CD4-positive, alpha-beta T cell (primary cell): Measurements from ENCODE around the gene GPNMB. TPM values are rescaled to one million over a fixed set of nuclear protein-coding genes. Genes with fewer than 3 reads are reported as not detected.

Source experiments
- ATAC-seq: fragments of 200-7000 bp; cut with Tn5 transposase; one replicate; pipeline ENCODE4 v1.10.0; 2022; ENCODE audit warnings: mild to moderate bottlenecking; ENCODE audit not compliant: poor library complexity
- CTCF ChIA-PET: fragments of 350-600 bp; sonication (Branson Sonifier 250); formaldehyde crosslinking; loops from one replicate; lab custom pipeline; 2021; ENCODE audit warnings: antibody characterized with exemption, inconsistent platforms; lab: Charles Lee
- POLR2A ChIA-PET: fragments of 350-600 bp; sonication (Branson Sonifier 250); formaldehyde crosslinking; loops from one replicate; lab custom pipeline; 2021; ENCODE audit warnings: antibody characterized with exemption, inconsistent platforms; lab: Charles Lee
- DNase-seq, 14 experiments: peaks; one replicate each; pipeline ENCODE4 v3.0.0-alpha.2; 2013 to 2020; ENCODE audit warnings: mixed read lengths in 2 of 14
- H3K27ac ChIP-seq, 2 donors: one replicate each; pipeline versions ENCODE4 v1.5.1 to v1.7.0; 2013; ENCODE audit warnings: low read length in 2 of 2, low read depth in 1 of 2, mild to moderate bottlenecking in 1 of 2
- H3K27me3 ChIP-seq, 2 experiments: 1 replicate in 1 of 2; 2 replicates in 1 of 2; pipeline versions ENCODE4 v1.6.1 to v1.7.0; 2013; ENCODE audit warnings: low read length in 2 of 2, control low read depth in 1 of 2, mild to moderate bottlenecking in 1 of 2, moderate library complexity in 1 of 2; ENCODE audit not compliant: insufficient read depth in 2 of 2, control insufficient read depth in 1 of 2
- H3K36me3 ChIP-seq: one replicate; pipeline ENCODE4 v1.6.1; 2013; ENCODE audit warnings: low read length, control low read depth; ENCODE audit not compliant: insufficient read depth
- H3K4me1 ChIP-seq: one replicate; pipeline ENCODE4 v1.6.1; 2013; ENCODE audit warnings: low read length, control low read depth; ENCODE audit not compliant: insufficient read depth
- H3K4me3 ChIP-seq: one replicate; pipeline ENCODE4 v1.5.1; 2013; ENCODE audit warnings: mild to moderate bottlenecking, low read length, moderate library complexity
- H3K9me3 ChIP-seq, 2 experiments: 1 replicate in 1 of 2; 2 replicates in 1 of 2; pipeline versions ENCODE4 v1.6.1 to v1.7.0; 2013; ENCODE audit warnings: low read length in 2 of 2, mild to moderate bottlenecking in 2 of 2, control low read depth in 1 of 2, moderate library complexity in 1 of 2; ENCODE audit not compliant: control insufficient read depth in 1 of 2, insufficient read depth in 1 of 2
- H3K27ac Mint-ChIP-seq: one replicate; pipeline ENCODE4 v1.8.0; 2020; ENCODE audit warnings: mixed read lengths
- H3K27me3 Mint-ChIP-seq: one replicate; pipeline ENCODE4 v1.8.0; 2021; ENCODE audit warnings: mixed read lengths
- H3K36me3 Mint-ChIP-seq: one replicate; pipeline ENCODE4 v1.8.0; 2021; ENCODE audit warnings: low read depth, mixed read lengths
- H3K4me1 Mint-ChIP-seq: one replicate; pipeline ENCODE4 v1.8.0; 2021; ENCODE audit warnings: low read depth, mixed read lengths
- H3K4me3 Mint-ChIP-seq: one replicate; pipeline ENCODE4 v1.8.0; 2020; ENCODE audit warnings: mild to moderate bottlenecking, mixed read lengths
- H3K9me3 Mint-ChIP-seq: one replicate; pipeline ENCODE4 v1.8.0; 2020; ENCODE audit warnings: mixed read lengths
- CTCF ChIP-seq: fragments of 200-600 bp; IDR thresholded peaks from one replicate; pipeline ENCODE4 v1.8.0; 2022; ENCODE audit warnings: antibody characterized with exemption, mild to moderate bottlenecking
- intact Hi-C, 2 experiments: fragments of 100-400 bp; cut with DNase I in 1 of 2; cut with micrococcal nuclease in 1 of 2; formaldehyde crosslinking; loops; one replicate each; pipeline versions ENCODE4 v1.15.1 to v1.9.0; 2023 to 2025; cut with DNase I, micrococcal nuclease
- total RNA-seq, 174 experiments: library from RNA in 2 of 174; stranded (reverse) in 2 of 174; gene quantifications; one replicate each; pipeline ENCODE4 v1.2.3 and lab custom pipeline; 2021 to 2026

The GPNMB gene
- total RNA-seq, 2 experiments from 2014 or later, result not detected

GRCh38 chr7:23291957-23292560 lies 45.5 kb downstream of the GPNMB start:
- DNase-seq (no peak), ATAC-seq (no peak)
- Histone ChIP-seq H3K36me3 (no peaks in the 10 kb centered on the region), H3K4me1 (peaks cover 15% of the 10 kb centered on the region), H3K9me3 (no peaks in the 10 kb centered on the region), H3K4me3 (no peak overlapping the region), H3K27me3 (no peaks in the 10 kb centered on the region), H3K27ac (no peak overlapping the region)
- Mint-ChIP-seq H3K4me3 (no peak overlapping the region), H3K27me3 (no peaks in the 10 kb centered on the region), H3K9me3 (no peaks in the 10 kb centered on the region), H3K27ac (no peak overlapping the region), H3K4me1 (peaks cover 15% of the 10 kb centered on the region), H3K36me3 (no peaks in the 10 kb centered on the region)
- intact Hi-C loops, result loop anchor here in 1 of 2 experiments (10.0 kb wide), 2 partner anchors 393 to 437 kb away; partner anchors contain the start of gene FAM221A
- POLR2A ChIA-PET, result no interaction called here
- CTCF ChIA-PET, result no interaction called here
- no peak for TF ChIP-seq CTCF

- Histone ChIP-seq H3K4me3 (no peak overlapping the region), H3K4me1 (peaks cover 13% of the 10 kb centered on the region), H3K27ac (no peak overlapping the region), H3K9me3 (no peaks in the 10 kb centered on the region), H3K27me3 (no peaks in the 10 kb centered on the region), H3K36me3 (no peaks in the 10 kb centered on the region)
- Mint-ChIP-seq H3K4me1 (peaks cover 14% of the 10 kb centered on the region), H3K27me3 (no peaks in the 10 kb centered on the region), H3K4me3 (no peak overlapping the region), H3K36me3 (no peaks in the 10 kb centered on the region), H3K27ac (no peak overlapping the region), H3K9me3 (no peaks in the 10 kb centered on the region)
- intact Hi-C loops, result loop anchor here in 1 of 2 experiments (10.0 kb wide), 2 partner anchors 392 to 438 kb away; partner anchors contain the start of gene FAM221A
- POLR2A ChIA-PET, result no interaction called here
- no peak for ATAC-seq
- DNase-seq, result no peak
- TF ChIP-seq CTCF, result no peak
- CTCF ChIA-PET, result no interaction called here
Measured at GRCh38 chr7:23292623-23293022, 46.0 kb downstream of the GPNMB start.

GRCh38 chr7:23293500-23294073 lies 47.0 kb downstream of the GPNMB start:
- H3K27ac Mint-ChIP-seq, result no peak overlapping the region
- no peak overlapping the region for H3K4me3 Mint-ChIP-seq
- no peaks in the 10 kb centered on the region for H3K27me3 ChIP-seq
- H3K36me3 Mint-ChIP-seq, result no peaks in the 10 kb centered on the region
- H3K36me3 ChIP-seq, result no peaks in the 10 kb centered on the region
- no peaks in the 10 kb centered on the region for H3K27me3 Mint-ChIP-seq
- DNase-seq (no peak), ATAC-seq (no peak)
- no peak overlapping the region for H3K27ac ChIP-seq
- no peaks in the 10 kb centered on the region for H3K9me3 Mint-ChIP-seq
- peaks cover 15% of the 10 kb centered on the region for H3K4me1 Mint-ChIP-seq
- peaks cover 15% of the 10 kb centered on the region for H3K4me1 ChIP-seq
- ChIA-PET POLR2A (no interaction called here), CTCF (interaction anchor here (2.1 kb wide), 1 partner anchor 21 kb away, joined by 9 read pairs; no protein-coding TSS in a partner anchor)
- H3K4me3 ChIP-seq, result no peak overlapping the region
- intact Hi-C loops, result loop anchor here in 1 of 2 experiments (10.0 kb wide), 2 partner anchors 391 to 439 kb away; partner anchors contain the start of gene FAM221A
- no peak for TF ChIP-seq CTCF
- H3K9me3 ChIP-seq, result no peaks in the 10 kb centered on the region
